Measurements from ENCODE around the gene SP110.

The SP110 gene

DNA sequence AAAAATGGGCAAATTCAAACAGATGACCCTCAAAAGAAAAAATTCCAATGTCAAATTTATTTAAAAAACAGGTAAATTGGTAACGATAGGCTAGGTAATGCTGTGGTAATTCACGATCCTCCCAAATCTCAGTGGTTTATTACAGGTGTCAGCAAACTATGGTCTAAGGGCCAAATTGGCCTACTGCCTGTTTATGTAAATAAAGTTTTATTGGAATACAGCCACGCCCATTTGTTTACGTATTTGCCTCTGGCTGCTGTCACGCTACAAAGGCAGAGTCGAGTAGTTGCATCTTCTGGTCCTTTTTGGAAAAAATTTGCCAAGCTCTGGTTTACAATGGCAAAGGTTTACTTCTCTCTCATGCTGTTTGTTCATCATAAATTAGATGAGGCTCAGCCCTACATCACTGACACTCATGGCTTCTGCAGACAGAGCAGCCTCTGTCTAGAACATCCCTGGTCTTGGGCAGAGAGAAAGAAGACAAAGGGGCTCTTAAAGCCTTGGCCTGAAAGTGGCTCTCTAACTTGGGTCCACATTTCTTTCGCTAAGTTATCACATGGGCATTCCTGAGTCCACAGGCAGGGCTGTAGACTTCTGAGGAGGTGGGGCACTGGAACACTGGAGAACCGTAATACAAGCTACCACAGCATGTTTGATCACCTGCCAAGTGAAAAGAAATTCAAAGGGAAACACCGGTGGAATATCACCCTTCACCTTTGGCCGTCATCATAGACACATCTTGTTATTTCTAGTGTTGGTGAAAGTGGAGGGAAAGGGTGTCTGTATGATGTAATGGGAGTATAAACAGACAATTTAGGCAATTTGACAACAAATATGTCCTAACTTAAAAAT lies 34.8 kb downstream of the SP110 start:
- TF ChIP-seq, protein P1, sequence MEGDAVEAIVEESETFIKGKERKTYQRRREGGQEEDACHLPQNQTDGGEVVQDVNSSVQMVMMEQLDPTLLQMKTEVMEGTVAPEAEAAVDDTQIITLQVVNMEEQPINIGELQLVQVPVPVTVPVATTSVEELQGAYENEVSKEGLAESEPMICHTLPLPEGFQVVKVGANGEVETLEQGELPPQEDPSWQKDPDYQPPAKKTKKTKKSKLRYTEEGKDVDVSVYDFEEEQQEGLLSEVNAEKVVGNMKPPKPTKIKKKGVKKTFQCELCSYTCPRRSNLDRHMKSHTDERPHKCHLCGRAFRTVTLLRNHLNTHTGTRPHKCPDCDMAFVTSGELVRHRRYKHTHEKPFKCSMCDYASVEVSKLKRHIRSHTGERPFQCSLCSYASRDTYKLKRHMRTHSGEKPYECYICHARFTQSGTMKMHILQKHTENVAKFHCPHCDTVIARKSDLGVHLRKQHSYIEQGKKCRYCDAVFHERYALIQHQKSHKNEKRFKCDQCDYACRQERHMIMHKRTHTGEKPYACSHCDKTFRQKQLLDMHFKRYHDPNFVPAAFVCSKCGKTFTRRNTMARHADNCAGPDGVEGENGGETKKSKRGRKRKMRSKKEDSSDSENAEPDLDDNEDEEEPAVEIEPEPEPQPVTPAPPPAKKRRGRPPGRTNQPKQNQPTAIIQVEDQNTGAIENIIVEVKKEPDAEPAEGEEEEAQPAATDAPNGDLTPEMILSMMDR (conservative IDR thresholded peaks at IDR 0.05; ENCODE audit: low read depth, low read length) = no peak
- no peak overlapping the region for H3K4me3 ChIP-seq (ENCODE audit: low read depth, low read length)
- DNase-seq (ENCODE audit: low read depth) = peak; percentile 96

DNA sequence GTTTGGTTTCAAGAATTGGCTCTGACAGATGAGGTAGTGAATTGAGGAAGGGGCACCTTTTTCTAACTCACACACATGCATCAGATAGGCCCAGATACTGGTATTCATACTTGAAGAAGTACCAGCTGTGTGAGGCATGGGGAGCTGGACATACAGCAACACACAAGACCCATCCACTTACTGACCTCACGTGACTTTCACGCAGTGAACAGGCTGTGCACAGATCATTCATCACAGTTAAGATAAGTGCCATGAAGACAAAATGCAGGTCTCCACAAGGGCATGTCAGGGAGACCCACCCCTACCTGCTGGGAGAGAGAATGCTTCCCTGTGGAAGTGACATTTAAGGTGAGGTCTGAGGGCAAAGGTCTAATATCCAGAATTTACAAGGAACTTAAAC lies 38.6 kb downstream of the SP110 start:
- no peak overlapping the region for H3K4me3 ChIP-seq (ENCODE audit: low read depth, low read length)
- DNase-seq (ENCODE audit: low read depth) = no peak
- TF ChIP-seq, protein P1 (conservative IDR thresholded peaks at IDR 0.05; ENCODE audit: low read depth, low read length) = no peak

DNA sequence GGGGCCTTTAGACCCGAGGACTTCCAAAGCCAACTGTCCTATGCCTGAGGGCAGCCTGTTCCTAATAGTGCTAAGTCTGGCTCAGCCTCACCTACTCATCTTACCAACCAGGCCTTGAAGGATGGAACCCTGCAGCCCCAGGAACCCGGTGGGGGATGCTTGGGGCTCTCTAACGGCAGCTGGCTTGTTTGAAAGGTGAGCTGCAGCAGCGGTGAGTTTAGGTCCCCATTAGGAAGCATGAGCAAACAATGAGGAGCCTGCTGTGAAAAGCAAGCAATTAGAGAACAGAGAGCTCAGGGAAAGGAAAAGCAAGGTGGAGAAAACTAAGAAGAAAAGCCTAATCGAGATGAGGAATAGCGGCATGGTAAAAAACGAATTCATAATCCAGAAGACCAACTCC lies 39.9 kb downstream of the SP110 start:
- no peak for DNase-seq (ENCODE audit: low read depth)
- no peak overlapping the region for H3K4me3 ChIP-seq (ENCODE audit: low read depth, low read length)
- TF ChIP-seq, protein P1 (conservative IDR thresholded peaks at IDR 0.05; ENCODE audit: low read depth, low read length) = no peak

DNA sequence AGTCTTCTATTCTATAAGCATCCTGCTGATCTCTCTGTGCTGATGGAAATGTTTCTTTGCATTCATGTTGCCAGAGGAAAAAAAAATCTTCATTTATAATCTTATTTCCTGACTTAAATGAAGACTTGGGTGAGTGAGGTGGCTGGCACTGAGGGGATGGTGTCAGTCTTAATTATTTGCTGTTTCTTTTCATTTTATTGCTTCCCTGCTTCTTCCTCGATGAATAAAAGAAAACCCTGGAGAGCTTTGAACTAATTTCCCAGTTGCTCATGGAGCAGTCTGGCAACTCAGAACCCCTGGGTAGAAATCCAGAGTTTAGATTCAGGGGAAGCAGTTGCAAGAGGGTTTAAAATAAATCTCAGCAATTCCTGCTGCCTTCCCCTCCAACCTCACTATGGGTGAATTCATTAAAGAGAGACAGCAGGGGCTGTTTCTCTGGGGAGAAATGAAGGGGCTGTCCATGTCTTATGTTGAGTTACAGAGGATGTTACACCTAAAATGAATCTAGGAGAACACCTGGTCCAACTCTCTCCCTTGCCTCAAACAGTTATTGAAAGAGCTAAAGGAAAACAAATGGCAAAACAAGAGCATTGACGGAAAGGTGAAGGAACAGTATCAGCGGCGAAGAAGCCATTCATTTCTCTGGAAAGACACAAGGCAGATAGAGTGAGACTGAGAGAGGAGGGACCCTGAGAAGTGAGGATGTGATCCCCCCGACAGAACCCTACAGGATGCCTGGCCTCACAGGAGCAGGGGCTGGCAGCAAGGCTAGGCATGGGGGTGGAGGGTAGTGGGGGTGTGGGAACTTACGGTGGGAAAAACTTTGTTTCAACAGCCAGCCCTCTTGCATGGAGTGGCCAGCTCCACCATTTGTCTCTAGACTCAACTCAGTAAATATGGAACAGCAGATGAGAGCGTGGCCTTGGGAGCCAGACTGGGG lies 41.0 kb downstream of the SP110 start:
- TF ChIP-seq, protein P1 (conservative IDR thresholded peaks at IDR 0.05; ENCODE audit: low read depth, low read length) = no peak
- no peak for DNase-seq (ENCODE audit: low read depth)
- no peak overlapping the region for H3K4me3 ChIP-seq (ENCODE audit: low read depth, low read length)

DNA sequence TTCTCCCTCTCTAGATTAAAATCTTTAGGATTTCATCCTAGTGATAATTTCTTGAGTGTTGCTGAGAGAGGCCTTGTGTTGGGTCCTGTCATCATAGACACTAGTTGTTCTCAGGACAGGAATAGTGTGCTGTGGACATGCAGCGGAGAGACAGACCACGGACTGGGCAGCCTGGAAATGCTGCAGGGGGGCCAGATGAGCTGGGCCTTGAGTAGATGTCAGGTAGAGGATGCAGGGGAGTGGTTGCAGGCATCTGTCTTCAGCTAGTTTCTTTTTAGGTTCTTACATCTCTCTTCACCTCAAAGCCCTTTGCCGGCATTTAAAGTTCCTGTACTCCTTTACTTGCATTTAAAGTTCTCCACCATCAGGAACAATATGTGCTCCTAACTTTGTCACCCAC lies 42.8 kb downstream of the SP110 start:
- H3K4me3 ChIP-seq (ENCODE audit: low read depth, low read length) = no peak overlapping the region
- DNase-seq (ENCODE audit: low read depth) = no peak
- TF ChIP-seq, protein P1 (conservative IDR thresholded peaks at IDR 0.05; ENCODE audit: low read depth, low read length) = no peak

DNA sequence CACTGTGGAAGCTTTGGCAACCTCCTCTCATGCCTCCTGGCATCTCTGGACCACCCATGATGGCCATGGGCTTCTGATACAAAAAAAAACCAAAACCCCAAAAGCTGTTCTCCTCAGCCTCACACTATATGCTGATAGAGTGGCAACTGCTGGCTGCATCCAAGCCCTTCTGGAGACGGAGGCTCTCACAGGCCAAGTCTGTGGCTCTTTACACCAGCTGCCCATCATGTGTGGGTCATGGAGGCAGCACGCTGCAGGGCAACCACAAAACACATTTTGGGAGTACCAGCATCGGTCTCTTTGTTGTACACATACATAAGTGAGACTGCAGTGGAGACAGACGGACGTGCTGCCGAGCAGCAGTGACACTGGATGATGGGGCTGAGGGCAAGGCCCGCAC lies 45.3 kb downstream of the SP110 start:
- TF ChIP-seq, protein P1 (conservative IDR thresholded peaks at IDR 0.05; ENCODE audit: low read depth, low read length) = no peak
- H3K4me3 ChIP-seq (ENCODE audit: low read depth, low read length) = no peak overlapping the region
- DNase-seq (ENCODE audit: low read depth) = no peak

Data from choroid plexus epithelial cell (primary cell).